ENCODE data around the gene CCL22. TPM values are rescaled to one million over a fixed set of nuclear protein-coding genes. Genes with fewer than 3 reads are reported as not detected.

Gene CCL22
- total RNA-seq, 1 experiment from 2014 or later = 0.66 TPM

- RAD21 ChIA-PET (ENCODE audit: low non-redundant PET in 1 of 2, low total read pairs in 2 of 2, uncharacterized antibody in 2 of 2, unreplicated experiment in 2 of 2) = no interaction called here
- POLR2A ChIA-PET = no interaction called here
These were observed 12.8 kb upstream of the CCL22 start for GRCh38 chr16:57345666-57346204.

More at GRCh38 chr16:57345666-57346204, 12.8 kb upstream of the CCL22 start:
- CTCF ChIA-PET = no interaction called here
- no peak overlapping the region for H3K27ac ChIP-seq (ENCODE audit: low read depth, low read length)
- DNase-seq (ENCODE audit: low read depth, low spot score) = no peak
- H3K9me3 ChIP-seq (ENCODE audit: control insufficient read depth in 1 of 2, insufficient read depth in 1 of 2, low read depth in 1 of 2, low read length in 2 of 2) = no peaks in the 10 kb centered on the region
- H3K9me2 ChIP-seq (ENCODE audit: insufficient read depth) = no peaks in the 10 kb centered on the region
- no peak overlapping the region for H3K9ac ChIP-seq (ENCODE audit: low read length)
- ATAC-seq = no peak
- intact Hi-C loops (cut with micrococcal nuclease) = no loop called here
- H2AFZ ChIP-seq (ENCODE audit: low read depth, low read length, poor library complexity, severe bottlenecking) = no peak overlapping the region
- H3K27me3 ChIP-seq (ENCODE audit: insufficient read depth, low read length) = peaks cover 11% of the 10 kb centered on the region
- no peak overlapping the region for H3K4me2 ChIP-seq (ENCODE audit: low read length)
- H3K4me1 ChIP-seq (ENCODE audit: control insufficient read depth in 1 of 2, insufficient read depth in 2 of 2, low read length in 2 of 2) = peaks cover 0 to 3% of the 10 kb centered on the region in 2 experiments; a peak in 1 of 4 replicates
- H4K20me1 ChIP-seq (ENCODE audit: insufficient read depth) = no peaks in the 10 kb centered on the region
- H3K36me3 ChIP-seq (ENCODE audit: control insufficient read depth in 1 of 2, insufficient read depth in 2 of 2, low read length in 2 of 2) = no peaks in the 10 kb centered on the region
- no peak overlapping the region for H3K4me3 ChIP-seq (replicated peaks in 1 of 2; ENCODE audit: low read depth in 1 of 2, low read length in 2 of 2)
- no peaks in the 10 kb centered on the region for H3K79me2 ChIP-seq (ENCODE audit: insufficient read depth, low read length)
- TF ChIP-seq EZH2phosphoT487 (IDR thresholded peaks at IDR 0.05; ENCODE audit: borderline replicate concordance) (no peak), REST (IDR thresholded peaks at IDR 0.05; ENCODE audit: low read depth) (no peak), TCF7L2 (IDR thresholded peaks at IDR 0.05; ENCODE audit: borderline replicate concordance, extremely low read depth, insufficient read depth, insufficient read length) (no peak), YY1 (IDR thresholded peaks at IDR 0.05; ENCODE audit: extremely low read depth, insufficient replicate concordance, low read depth, low read length) (no peak), ZNF274 (IDR thresholded peaks at IDR 0.05; ENCODE audit: low read depth, low read length) (no peak), CEBPB (IDR thresholded peaks at IDR 0.05; ENCODE audit: low read depth) (no peak), CBX3 (IDR thresholded peaks at IDR 0.05; ENCODE audit: low read depth) (no peak), RAD21 (IDR thresholded peaks at IDR 0.05; ENCODE audit: low read depth) (no peak), POLR2A (IDR thresholded peaks at IDR 0.05; ENCODE audit: borderline replicate concordance, extremely low read depth, insufficient read depth, insufficient read length) (no peak), SIN3A (IDR thresholded peaks at IDR 0.05; ENCODE audit: low read depth) (no peak), ZFX (IDR thresholded peaks at IDR 0.05) (no peak)
- TF ChIP-seq, protein P1, sequence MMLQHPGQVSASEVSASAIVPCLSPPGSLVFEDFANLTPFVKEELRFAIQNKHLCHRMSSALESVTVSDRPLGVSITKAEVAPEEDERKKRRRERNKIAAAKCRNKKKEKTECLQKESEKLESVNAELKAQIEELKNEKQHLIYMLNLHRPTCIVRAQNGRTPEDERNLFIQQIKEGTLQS (IDR thresholded peaks at IDR 0.05) = no peak
- TF ChIP-seq, protein P2, sequence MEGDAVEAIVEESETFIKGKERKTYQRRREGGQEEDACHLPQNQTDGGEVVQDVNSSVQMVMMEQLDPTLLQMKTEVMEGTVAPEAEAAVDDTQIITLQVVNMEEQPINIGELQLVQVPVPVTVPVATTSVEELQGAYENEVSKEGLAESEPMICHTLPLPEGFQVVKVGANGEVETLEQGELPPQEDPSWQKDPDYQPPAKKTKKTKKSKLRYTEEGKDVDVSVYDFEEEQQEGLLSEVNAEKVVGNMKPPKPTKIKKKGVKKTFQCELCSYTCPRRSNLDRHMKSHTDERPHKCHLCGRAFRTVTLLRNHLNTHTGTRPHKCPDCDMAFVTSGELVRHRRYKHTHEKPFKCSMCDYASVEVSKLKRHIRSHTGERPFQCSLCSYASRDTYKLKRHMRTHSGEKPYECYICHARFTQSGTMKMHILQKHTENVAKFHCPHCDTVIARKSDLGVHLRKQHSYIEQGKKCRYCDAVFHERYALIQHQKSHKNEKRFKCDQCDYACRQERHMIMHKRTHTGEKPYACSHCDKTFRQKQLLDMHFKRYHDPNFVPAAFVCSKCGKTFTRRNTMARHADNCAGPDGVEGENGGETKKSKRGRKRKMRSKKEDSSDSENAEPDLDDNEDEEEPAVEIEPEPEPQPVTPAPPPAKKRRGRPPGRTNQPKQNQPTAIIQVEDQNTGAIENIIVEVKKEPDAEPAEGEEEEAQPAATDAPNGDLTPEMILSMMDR (IDR thresholded peaks at IDR 0.05 in 2 of 3, conservative IDR thresholded peaks at IDR 0.05 in 1 of 3; ENCODE audit: borderline replicate concordance in 1 of 3, insufficient read depth in 1 of 3, low read depth in 2 of 3, low read length in 2 of 3) = no peak
- no TSS peak for BruUV-seq (replicated peaks)
